Measurements from ENCODE around the gene OXCT1.
"Not testable (repeated sequence)": the region's sequence is repeated elsewhere in the genome, so short reads cannot be mapped to it uniquely, and the experiment has no call there.

OXCT1 gene

DNA sequence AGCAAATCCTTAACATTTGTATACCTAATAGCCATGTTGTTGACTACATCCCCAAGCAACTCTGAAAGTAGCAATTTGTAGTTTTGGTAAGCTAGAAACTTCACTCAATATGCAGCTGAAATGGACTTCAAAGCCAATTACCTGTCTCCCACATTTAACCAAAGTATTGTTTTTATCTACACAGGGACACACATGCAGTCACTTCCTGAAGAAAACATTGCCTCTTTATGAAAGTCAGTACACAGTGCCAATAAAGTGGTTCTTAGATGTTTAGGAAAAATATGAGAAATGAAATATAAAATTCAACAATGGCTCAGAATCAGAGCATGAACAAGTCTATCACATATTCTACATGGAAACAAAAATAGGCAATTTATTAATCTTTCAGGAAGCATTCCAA, 49.2 kb downstream of the OXCT1 start:
- FAIRE-seq, result no peak

DNA sequence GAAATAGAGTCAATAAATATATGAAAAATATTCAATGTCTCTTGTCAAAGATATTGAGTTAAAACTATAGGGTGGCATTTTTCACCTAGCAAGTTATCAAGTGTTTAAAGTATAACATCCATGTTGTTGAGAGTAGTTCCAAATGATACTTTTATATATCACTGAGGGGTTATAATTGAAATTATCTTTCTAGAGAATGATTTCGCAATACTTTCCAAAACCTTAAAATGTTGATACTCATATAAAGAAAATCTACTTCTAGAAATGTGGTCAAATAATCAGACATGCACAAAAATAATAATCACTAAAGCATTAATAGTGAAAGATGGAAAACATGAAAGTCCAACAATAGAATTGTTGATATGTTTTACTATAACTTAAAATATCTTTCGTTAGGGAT, 50.1 kb downstream of the OXCT1 start:
- FAIRE-seq, result no peak

DNA sequence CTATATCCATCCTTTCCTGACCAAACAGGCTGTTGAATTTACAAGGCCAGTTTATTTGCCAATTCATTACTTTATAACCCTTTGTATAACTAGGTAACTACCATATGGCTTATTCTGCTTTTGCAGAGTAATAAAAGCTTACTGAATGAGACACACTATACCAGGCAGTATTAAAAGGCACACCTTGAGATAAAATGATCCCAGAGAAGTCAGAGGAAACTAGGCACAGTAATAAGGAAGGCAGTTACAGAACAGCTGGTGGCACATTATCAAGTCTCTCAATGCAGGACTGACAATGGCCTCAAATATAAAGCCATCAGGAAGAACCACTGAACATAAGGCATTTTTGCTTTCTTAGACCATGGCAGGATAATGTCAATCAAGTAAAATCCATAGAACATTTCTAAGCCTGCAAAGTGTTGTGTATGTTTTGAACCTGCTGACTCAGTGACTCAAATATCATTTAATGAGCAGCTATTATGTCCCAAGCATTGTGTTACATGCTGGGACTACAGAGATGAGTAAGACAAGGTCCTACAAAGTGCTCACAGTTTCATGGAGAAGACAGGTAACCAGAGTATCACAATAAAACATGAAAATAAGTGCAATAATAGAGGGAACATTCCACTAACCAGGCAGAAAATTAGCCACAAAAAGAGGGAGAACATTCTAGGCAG, 52.5 kb downstream of the OXCT1 start:
- no peak for FAIRE-seq

DNA sequence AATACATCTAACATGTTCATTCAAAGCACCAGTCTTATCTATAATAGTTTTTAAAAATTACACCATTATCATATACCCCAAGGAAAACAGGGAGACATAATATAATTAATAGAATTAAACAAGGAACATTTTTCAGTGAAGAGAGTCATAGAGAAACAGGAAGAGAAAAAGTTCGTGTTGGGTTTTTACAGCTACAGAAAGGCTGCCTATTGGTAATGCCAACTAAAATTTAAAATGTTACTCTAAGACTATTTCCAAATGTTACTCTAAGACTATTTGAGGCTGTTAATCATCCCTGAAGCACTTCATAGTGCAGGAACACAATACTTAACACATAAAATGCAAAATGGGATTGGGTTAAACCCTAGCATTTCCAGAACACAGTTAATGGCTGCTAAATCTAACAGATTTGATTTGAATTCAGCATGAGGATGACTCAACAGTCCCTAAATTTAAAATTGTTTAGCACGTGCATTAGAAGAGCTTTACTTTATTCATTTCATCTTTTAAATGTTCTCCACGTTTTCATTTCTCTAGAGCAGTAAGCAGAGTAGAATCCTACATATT, 54.5 kb downstream of the OXCT1 start:
- no peak for FAIRE-seq

DNA sequence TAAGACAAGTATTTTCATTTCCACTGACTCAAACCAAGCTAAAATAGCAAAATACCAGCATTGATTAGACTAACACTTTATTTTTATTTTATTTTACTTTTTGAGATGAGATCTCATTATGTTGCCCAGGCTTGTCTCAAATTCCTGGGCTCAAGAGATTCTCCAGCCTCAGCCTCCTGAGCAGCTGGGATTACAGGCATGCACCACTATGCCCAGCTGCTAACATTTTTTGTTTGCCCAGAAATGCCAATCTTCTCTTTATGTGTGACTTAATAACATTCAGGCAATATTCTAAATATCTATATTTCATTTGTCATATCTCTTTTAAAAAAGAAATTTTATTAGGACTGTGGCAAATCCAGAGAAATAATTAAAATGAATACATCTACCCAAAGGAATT, 55.0 kb downstream of the OXCT1 start:
- no peak for FAIRE-seq

DNA sequence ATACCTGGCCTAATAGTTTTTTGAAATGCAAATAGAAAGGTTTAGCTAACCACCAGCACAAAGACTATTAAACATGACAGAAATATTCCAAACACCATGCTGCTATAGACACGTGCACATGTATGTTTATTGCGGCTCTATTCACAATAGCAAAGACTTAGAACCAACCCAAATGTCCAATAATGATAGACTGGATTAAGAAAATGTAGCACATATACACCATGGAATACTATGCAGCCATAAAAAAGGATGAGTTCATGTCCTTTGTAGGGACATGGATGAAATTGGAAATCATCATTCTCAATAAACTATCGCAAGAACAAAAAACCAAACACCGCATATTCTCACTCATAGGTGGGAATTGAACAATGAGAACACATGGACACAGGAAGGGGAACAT, 55.9 kb downstream of the OXCT1 start:
- FAIRE-seq, result not testable (repeated sequence)

DNA sequence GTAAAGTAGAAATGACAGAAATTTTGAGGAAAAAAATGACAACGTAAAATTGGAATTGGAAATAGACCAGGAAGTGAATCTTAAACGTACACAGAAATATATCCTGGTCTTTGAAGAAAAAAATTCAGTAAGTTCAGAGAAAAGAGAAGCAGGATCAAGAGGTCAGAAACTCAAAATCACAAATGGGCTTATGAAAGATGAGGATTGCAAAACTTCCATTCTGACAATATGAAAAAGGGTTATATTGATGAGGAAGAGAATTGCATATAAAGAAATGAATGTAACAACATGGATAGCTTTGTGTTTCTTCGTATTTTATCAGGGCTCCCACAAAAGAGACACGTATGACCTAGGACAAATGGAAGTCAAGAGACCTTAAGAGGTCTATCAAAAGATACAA, 58.1 kb downstream of the OXCT1 start:
- FAIRE-seq, result no peak

DNA sequence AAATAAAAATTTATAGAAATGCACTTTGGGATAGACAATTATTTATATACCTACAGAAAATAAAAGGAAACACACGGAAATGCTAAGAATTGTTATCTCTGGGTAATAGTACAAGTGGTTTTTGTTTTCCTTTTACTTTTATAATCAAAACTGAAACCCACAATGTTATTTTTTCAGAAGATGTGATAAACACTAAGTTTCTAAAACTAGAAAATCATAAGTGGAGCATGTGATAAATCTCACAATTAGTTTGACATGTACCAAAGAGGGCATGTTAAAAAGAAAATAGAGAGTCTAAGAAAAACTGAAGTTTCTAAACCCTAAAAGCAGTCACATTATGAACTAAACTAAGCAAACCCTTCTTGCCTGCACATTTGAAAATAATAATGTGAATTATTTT, 61.1 kb downstream of the OXCT1 start:
- no peak for FAIRE-seq

DNA sequence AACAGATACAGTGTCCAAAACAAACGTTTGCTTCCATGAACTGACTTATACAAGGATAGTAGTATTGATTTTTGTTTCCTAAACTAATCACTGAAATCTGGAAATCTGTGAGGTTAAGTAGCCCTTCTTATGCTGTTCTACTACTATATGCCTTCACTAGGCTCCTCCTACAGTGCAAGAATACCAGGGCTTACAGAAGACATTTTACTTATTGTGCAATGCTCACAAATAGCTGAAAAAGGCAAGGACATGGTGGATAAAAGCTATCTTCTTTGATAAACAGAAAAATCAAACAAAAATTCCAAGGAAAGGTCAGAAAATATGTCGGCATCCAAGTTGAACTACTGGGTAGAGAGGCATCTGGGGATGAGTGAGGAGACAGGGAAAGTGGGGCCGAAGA, 61.9 kb downstream of the OXCT1 start:
- no peak for FAIRE-seq

DNA sequence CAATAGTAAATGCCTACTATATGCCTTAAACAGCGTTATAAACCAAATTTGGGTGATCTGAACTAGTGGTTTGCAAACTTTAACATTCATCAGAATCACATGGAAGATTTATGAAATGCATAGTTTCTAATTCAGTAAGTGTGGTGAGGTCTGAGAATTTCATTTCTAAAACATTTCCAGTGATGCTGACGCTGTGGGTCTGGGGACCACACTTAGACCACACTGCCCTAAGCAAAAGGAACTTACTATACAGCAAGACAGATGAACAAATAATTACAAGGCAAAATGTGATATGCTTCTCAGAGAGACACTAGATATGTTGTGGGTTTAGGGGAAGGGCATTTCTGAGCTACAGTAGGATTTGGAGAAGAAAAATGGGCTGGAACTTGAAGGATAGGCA, 72.6 kb downstream of the OXCT1 start:
- no peak for FAIRE-seq

DNA sequence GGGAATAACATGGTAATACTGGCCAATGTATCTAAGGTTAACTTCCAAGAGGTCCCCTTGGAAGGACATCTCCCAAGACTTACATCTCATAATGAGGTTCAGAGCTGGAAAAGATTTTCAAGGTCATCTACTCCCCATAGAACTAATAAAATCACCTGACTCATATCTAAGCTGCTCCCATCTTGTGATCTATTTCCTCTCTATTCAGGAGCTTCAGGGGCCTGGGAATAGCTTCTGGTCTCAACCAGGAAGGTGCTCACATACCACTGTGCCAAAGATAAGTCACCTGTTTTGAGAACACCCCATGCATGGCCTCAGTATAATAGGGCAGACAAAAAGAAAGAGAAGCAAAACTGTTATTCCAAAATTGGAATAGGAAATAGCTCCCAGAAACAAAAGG, 74.2 kb downstream of the OXCT1 start:
- FAIRE-seq, result no peak

DNA sequence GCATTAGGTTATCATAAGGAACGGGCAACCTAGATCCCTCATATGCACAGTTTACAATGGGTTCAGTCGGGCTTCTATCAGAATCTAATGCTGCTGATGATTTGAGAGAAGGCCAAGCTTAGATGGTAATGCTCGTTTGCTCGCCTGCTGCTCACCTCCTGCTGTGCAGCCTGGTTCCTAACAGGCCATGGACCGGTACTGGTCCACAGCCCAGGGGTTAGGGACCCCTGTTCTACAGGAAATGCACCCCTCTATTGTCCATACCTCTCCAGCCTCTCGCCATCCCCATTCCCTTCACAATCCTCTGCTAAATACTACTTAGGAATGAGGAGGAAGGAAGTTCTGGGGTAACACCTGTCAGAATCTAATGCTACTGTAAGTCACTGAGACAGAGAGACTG, 75.1 kb downstream of the OXCT1 start:
- FAIRE-seq, result no peak

DNA sequence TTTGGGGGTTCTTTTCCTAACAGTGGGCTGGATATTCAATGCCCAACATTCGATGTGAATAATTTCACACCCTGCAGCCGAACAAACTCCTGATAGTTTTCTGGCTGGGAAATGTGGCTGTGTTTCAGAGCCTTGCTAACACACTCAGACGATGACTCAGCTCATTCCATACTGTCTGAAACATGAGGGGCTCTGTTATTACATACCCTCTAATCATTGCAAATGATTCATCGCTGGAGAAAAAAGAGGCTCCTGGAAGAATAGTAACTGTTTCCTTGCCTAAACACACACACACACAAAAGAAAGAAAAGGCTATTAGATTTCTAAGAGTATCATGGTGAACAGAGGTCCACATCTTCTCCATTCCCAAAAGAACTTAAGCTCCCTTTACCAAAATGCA, 75.8 kb downstream of the OXCT1 start:
- no peak for FAIRE-seq

DNA sequence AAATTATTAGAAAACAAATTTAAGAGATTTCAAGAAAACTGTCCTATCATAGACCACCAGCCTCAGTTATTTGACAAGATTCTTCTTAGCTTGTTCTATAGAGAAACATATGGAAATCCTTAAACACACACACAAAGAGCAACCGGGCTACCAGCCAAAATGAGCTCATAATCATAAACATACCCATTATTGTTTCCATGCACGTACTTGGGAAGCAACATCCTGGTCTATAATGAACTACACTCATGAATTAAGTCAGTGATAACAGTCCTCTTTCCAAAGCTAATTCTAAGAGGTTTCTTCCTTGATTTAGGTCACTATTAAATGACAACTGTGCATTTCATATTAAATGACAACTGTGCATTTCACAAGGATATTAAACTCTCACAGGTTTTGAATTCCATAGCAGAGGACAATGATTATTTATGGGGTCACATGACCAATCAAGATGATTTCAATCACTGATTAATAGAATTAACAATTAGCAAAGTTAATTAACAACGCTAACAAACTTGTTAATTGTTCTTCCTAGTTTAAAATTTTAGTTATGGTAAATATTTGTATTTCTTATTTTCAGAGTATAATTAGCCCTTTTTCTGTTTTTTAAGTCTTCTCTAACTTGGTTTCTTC, 77.0 kb downstream of the OXCT1 start:
- peak; percentile 27 for FAIRE-seq

DNA sequence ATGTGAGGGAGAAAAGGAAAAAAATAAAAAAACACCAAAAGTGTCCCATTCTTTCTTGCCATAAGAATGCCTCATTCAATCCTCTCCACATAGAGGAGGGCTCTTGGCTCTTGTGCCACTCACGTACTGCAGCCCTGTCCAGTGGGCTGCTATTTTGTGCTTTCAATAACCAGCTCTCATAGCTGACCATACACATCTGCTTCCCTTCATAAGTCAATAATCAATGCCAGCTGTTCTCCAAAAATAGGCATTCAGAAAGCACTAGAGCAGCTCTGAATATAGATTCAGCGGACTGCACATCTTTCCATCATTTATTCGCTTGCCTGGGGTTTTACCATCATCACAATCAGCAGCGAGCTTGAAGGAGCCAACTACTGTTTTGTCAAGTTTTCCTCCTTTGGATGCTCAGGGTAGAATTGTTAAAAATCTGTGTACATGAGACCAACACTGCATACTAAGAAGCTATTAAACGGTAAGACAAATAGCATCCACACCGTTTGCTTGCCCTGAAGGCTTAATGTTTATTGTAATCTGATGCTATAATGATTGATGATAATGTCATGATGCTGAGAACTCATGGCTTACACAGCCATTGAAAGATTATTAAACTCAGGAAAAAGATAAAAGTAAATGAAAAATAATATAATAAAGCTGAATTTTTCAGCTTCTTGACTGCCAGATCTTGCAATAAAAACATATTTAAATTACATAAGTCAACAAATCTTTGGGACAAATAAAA, 80.0 kb downstream of the OXCT1 start:
- no peak for FAIRE-seq

DNA sequence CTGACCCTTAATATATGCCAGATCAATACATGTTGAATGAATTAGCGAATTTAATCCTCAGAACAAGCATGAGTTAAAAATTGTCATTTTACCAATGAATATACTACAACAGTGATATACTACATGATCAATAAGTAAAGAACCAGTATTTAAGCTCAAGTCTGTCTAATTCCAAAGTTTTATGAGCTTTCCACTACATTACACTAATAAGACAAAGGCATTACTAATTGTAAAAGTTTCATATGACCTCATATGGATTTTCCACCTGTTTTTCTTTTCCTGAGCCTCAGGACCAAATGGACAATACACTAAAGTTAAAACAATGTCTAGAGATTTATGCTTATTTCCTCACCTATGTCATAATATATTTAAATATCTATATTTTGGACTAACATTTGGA, 80.8 kb downstream of the OXCT1 start:
- FAIRE-seq, result no peak

DNA sequence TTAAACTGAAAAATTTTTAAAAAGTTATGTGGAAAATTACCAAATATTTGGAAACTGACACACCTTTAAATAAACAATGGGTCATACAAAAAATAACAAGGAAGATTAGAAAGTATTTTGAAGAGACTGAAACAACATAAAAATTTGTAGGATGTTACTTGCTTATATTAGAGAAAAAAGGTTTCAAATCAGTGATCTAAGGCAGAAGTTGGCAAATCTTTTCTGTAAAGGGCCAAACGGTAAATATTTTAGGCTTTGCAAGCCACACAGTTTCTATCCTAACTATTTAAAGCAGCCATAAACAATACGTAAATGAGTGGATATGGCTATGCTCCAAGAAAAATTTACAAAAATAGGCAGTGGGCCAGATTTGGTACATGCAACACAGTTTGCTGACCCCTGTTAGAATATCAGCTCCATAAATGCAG, 81.3 kb downstream of the OXCT1 start:
- no peak for FAIRE-seq

DNA sequence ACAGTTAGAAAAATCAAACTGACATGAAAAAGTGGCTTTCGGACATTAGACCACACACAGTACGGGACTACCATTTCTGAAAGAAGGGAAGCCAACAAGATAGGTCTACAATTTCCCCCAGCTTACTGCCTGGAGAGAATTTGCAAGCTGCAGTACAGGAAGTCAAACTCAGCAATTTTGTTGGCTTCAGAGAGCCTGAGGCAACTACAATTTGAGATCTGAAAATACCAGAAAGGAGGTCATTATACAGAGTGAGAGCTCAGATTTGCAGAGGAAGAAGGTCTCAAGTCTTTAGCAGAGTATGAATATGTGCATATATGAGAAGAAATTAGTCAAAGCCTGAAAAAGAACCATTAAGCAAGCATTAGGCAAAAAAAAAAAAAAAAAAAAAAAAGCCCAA, 83.0 kb downstream of the OXCT1 start:
- FAIRE-seq, result no peak

DNA sequence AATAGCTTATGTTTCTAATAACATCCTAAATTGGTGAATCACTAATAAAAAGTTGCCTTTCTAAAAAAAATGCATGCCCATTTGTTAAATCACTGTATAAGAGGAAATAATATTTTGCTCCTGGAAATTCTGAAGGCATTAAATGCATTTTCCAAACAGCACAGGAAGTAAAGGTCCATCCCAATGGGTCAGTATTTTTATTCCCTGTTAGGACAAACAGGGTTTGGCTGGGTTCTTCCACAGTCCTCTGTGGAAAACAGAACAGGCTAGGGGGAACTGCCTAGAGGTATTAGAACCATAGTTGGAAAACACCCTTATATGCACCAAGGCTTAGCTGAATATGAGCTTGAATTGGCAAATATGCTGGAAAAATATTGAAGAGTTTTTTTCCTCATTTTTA, 85.2 kb downstream of the OXCT1 start:
- FAIRE-seq, result no peak

DNA sequence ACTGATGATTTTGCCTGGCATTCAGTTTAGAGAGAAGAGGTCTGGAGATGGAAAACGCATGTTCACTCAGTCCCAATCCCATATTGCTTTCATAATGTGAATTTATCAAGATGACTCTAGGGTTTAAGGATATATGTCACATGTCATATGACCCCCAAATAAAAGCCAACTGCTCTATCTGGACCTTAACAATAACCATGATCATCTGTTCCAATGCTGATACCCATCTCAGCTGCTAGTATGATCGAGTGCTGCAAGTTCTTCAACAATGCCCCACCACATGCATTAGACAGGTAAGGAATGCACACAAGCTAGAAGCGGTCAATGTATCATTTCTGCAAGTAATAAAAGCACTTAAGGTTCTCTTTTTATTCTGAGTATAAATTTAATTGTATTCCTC, 91.8 kb downstream of the OXCT1 start:
- no peak for FAIRE-seq

DNA sequence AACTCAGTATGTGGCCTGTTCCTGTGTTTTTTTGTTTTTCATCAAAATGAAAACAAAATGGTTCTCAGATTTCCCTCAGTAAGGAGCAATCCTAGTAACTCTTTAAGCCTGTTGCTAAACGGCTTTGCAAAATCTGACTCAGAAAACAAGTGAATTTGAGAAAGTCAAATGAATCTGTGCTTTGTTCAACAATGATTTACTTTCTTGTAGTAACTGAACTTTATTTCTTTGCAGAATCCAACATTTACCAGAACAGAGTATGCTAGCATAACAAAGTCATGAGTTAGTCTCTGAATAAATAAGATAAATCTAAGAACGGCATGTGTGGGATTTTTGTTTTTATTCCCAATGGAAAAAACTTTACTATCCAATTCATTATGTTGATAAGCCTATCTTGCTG, 93.8 kb downstream of the OXCT1 start:
- peak; percentile 13 for FAIRE-seq

DNA sequence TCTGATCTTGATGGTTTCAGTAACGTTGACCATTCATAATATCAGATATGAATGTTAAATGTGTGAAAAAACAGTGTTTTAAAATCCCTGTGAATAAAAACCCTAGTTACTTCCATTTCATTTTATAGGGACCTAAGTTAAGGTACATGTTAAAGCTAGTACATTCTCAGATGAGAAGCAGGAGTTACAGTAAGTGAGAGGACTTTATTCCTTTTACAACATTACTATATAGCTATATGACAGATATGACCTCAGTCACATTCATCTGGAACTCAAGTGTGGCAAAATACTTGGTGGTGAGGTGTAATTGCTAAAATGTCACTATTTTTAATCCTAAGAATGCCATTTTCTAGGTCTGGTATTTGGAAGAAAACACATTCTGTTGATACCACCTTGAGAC, 96.4 kb downstream of the OXCT1 start:
- FAIRE-seq, result no peak

DNA sequence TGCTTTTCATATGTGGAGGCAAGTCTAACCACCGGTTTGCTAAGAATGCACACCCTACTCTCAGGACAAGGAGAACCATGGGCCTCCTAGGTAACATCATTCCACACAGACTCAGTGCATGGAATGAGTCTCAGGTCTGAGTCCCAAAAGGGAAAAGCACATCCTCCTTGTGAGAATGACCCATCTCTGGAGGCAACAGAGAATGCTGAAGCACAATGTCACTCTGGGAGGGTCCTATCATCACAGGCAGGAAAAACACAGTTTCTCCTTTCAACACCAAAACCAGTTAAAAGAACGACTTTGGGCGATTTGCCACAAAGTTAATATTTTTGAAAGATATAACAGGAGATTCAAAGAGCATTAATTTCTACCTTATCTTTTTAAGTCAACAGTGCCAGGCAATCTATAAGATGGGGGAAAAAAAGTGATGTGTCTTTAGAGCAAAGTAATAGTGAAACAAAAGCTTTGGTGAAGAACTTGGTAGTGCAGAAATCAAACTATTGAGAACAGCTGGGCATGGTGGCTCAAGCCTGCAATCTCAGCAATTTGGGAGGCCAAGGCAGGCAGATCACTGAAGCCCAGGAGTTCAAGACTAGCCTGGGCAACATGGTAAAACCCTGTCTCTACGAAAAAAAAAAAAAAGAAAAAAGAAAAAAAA, 97.3 kb downstream of the OXCT1 start:
- FAIRE-seq, result no peak

DNA sequence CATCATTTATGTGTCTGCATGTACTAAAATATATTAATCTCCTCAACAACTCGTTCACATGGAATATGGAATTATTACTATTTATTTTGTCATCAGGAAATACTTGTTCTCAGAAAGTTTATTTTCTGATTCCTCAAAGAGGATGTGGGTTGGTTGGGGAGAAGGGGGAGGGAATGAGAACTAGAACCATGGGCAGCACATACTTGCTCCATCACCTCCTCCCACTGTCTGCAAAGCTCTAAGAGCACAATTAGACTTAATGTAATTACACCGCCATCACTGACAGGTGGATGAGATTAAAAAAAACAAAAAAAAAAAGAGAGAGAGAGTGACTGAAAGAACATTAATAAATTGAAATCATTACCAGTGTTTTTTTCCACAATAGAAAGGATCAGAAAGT, 98.2 kb downstream of the OXCT1 start:
- no peak for FAIRE-seq
